Liver (tissue), 9 donors: ENCODE measurements around the gene ARHGEF2. TPM values are rescaled to one million over a fixed set of nuclear protein-coding genes. Genes with fewer than 3 reads are reported as not detected.

ENCODE experiments used
- DNase-seq: peaks from one replicate; pipeline ENCODE4 v3.0.0-alpha.2; 2017; ENCODE audit warnings: low spot score
- H3K27ac ChIP-seq, 2 donors: one replicate each; pipeline ENCODE4 v1.7.0; 2013; ENCODE audit warnings: inconsistent platforms in 2 of 2, low read length in 2 of 2, control low read depth in 1 of 2, low read depth in 1 of 2, mild to moderate bottlenecking in 1 of 2
- H3K27me3 ChIP-seq, 4 donors: one replicate each; pipeline versions ENCODE4 v1.6.1 to v1.7.0; 2013; ENCODE audit warnings: low read length in 3 of 4, inconsistent platforms in 1 of 4, mild to moderate bottlenecking in 1 of 4, moderate library complexity in 1 of 4; ENCODE audit not compliant: control insufficient read depth in 4 of 4, insufficient read depth in 4 of 4
- H3K36me3 ChIP-seq, 4 donors: one replicate each; pipeline versions ENCODE4 v1.6.1 to v1.7.0; 2013; ENCODE audit warnings: low read length in 3 of 4, mild to moderate bottlenecking in 3 of 4, low read depth in 1 of 4, moderate library complexity in 1 of 4; ENCODE audit not compliant: control insufficient read depth in 4 of 4, insufficient read depth in 3 of 4
- H3K4me1 ChIP-seq, 4 donors: one replicate each; pipeline versions ENCODE4 v1.6.1 to v1.7.0; 2013; ENCODE audit warnings: low read length in 3 of 4, mild to moderate bottlenecking in 3 of 4, moderate library complexity in 1 of 4; ENCODE audit not compliant: control insufficient read depth in 4 of 4, insufficient read depth in 4 of 4
- H3K4me3 ChIP-seq, 3 donors: one replicate each; pipeline versions ENCODE4 v1.6.1 to v1.7.0; 2013; ENCODE audit warnings: low read length in 3 of 3, control low read depth in 1 of 3, low read depth in 1 of 3, mild to moderate bottlenecking in 1 of 3
- H3K9ac ChIP-seq, 2 donors: one replicate each; pipeline ENCODE4 v1.7.0; 2013; ENCODE audit warnings: low read length in 2 of 2, mild to moderate bottlenecking in 2 of 2, moderate library complexity in 2 of 2, control low read depth in 1 of 2, low read depth in 1 of 2
- H3K9me3 ChIP-seq, 4 donors: one replicate each; pipeline versions ENCODE4 v1.6.1 to v1.7.0; 2013; ENCODE audit warnings: low read length in 3 of 4; ENCODE audit not compliant: control insufficient read depth in 4 of 4
- CTCF ChIP-seq: fragments of 150-350 bp; IDR thresholded peaks from 2 replicates; pipeline ENCODE4 v1.5.1; 2017; ENCODE audit warnings: improper control_type of control experiment, low read depth, low read length; ENCODE audit not compliant: missing input control
- EGR1 ChIP-seq, 2 donors: IDR thresholded peaks; 2 replicates each; pipeline ENCODE4 v1.6.1; 2016 to 2018; ENCODE audit warnings: antibody characterized with exemption in 2 of 2, low read depth in 2 of 2
- FOXA1 ChIP-seq: IDR thresholded peaks from 2 replicates; pipeline ENCODE4 v1.6.1; 2016; ENCODE audit warnings: antibody characterized with exemption
- FOXA2 ChIP-seq: IDR thresholded peaks from 2 replicates; pipeline ENCODE4 v1.6.1; 2016; ENCODE audit warnings: antibody characterized with exemption
- GABPA ChIP-seq, 2 donors: IDR thresholded peaks in 1 of 2; conservative IDR thresholded peaks in 1 of 2; 2 replicates each; pipeline ENCODE4 v1.6.1; 2016; ENCODE audit warnings: antibody characterized with exemption in 2 of 2, mild to moderate bottlenecking in 1 of 2, moderate library complexity in 1 of 2
- HNF4A ChIP-seq, 2 donors: conservative IDR thresholded peaks; 2 replicates each; pipeline ENCODE4 v1.6.1; 2016; ENCODE audit warnings: antibody characterized with exemption in 2 of 2, mild to moderate bottlenecking in 2 of 2
- HNF4G ChIP-seq: IDR thresholded peaks from 2 replicates; pipeline ENCODE4 v1.6.1; 2016; ENCODE audit warnings: antibody characterized with exemption
- JUND ChIP-seq, 2 donors: IDR thresholded peaks; 2 replicates each; pipeline ENCODE4 v1.6.1; 2016; ENCODE audit warnings: antibody characterized with exemption in 2 of 2
- NR2F2 ChIP-seq: IDR thresholded peaks from 2 replicates; pipeline ENCODE4 v1.6.1; 2016; ENCODE audit warnings: antibody characterized with exemption
- RAD21 ChIP-seq, 2 donors: IDR thresholded peaks; 2 replicates each; pipeline ENCODE4 v1.6.1; 2016; ENCODE audit warnings: antibody characterized with exemption in 2 of 2, mild to moderate bottlenecking in 2 of 2
- RXRA ChIP-seq, 2 donors: IDR thresholded peaks; 2 replicates each; pipeline ENCODE4 v1.6.1; 2017 to 2018; ENCODE audit warnings: antibody characterized with exemption in 2 of 2, mild to moderate bottlenecking in 1 of 2
- SP1 ChIP-seq: IDR thresholded peaks from 2 replicates; pipeline ENCODE4 v1.6.1; 2018; ENCODE audit warnings: antibody characterized with exemption, mild to moderate bottlenecking
- TAF1 ChIP-seq: conservative IDR thresholded peaks from 2 replicates; pipeline ENCODE4 v1.6.1; 2016; ENCODE audit warnings: antibody characterized with exemption, mild to moderate bottlenecking
- YY1 ChIP-seq: IDR thresholded peaks from 2 replicates; pipeline ENCODE4 v1.6.1; 2016; ENCODE audit warnings: antibody characterized with exemption, mild to moderate bottlenecking
- ZBTB33 ChIP-seq: IDR thresholded peaks from 2 replicates; pipeline ENCODE4 v1.6.1; 2016; ENCODE audit warnings: antibody characterized with exemption
- WGBS: extraction: QIAGEN DNeasy Blood & Tissue Kit; methylation state at CpG from one replicate; pipeline ENCODE4 v1.1.7; 2013; 5-methylcytosine and 5-hydroxymethylcytosine counted together
- polyA plus RNA-seq, 2 donors: library from polyadenylated mRNA; stranded (reverse) in 1 of 2; unstranded in 1 of 2; fragments of 200-250 nt in 1 of 2; fragments of >200 nt in 1 of 2; fragmentation: Nextera tagmentation in 1 of 2; extraction: Ambion mirVana in 1 of 2; gene quantifications; one replicate each; pipeline versions ENCODE4 v1.2.1 to v1.2.3, GENCODE V29; 2013 to 2015
- total RNA-seq, 2 donors: library from RNA; depleted of rRNA; stranded (reverse); fragments of >200 nt; gene quantifications; one replicate each; pipeline ENCODE4 v1.2.3, GENCODE V29; 2014
- TF ChIP-seq, protein P1 (sequence below): IDR thresholded peaks from 2 replicates; pipeline ENCODE4 v1.6.1; 2016; ENCODE audit warnings: antibody characterized with exemption, mild to moderate bottlenecking
- TF ChIP-seq, protein P2 (sequence below): IDR thresholded peaks from 2 replicates; pipeline ENCODE4 v1.6.1; 2016; ENCODE audit warnings: antibody characterized with exemption
- TF ChIP-seq, protein P3 (sequence below): IDR thresholded peaks from 2 replicates; pipeline ENCODE4 v1.6.1; 2016; ENCODE audit warnings: antibody characterized with exemption
- donor health status: healthy.
- donor health status: healthy.
- donor health status: healthy.
- donor health status: healthy.
- donor health status: healthy.

ARHGEF2 gene
- total and polyA plus RNA-seq, 4 donors = 3.2 to 59.1 (median 10.3) TPM

DNA sequence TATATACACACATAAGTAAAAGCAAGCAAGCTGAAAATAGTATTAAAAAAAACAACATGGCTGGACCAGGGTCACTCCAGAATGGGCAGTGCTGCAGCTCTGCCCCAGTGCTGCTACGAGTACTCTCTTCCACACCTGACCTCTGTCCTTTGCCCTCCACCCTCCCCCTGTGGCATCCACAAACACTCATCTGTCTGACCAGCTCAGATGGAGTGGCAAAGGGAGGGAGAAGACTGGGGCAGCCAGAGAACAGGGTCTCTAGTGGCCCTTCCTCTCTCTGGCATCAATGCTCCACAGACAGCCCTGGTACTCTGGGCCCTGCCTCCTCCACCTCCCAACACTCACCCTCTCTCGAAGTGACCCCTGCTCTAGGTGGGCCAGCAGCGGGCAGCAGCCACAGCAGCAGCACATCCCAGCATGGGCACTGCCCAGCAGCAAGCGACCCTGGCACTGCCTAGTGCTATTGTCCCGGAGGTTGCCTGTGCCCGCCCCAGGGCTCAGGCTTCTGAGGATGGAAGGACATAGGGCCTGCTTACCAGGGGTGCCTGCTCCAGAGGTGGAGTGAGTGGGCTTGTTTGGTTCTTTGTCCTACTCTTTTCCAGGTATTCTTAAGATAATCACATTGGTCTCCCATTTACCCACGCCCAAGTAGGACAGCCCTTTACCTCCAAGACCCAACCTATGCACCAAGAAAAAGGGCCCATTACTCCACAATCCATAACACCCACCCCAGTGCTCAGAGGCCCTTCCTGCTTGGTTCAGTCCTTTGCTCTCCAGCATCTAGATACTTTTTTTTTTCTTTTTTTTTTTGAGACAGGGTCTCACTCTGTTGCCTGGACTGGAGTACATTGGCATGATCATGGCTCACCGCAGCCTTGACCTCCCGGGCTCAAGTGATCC, 6.2 kb downstream of the ARHGEF2 start:
- Histone ChIP-seq H3K27ac (peak overlapping the region in 1 of 2 donors; percentile 40), H3K4me3 (no peak overlapping the region), H3K36me3 (peaks cover 0 to 2% (median 0%) of the 10 kb centered on the region in 4 donors), H3K9me3 (no peaks in the 10 kb centered on the region), H3K9ac (no peak overlapping the region), H3K27me3 (no peaks in the 10 kb centered on the region), H3K4me1 (peaks cover 12 to 47% (median 26%) of the 10 kb centered on the region in 4 donors)
- WGBS = 77% methylated on average over 9 of the region's 9 CpGs
- no peak for DNase-seq
- TF ChIP-seq SP1 (peak; percentile 40), CTCF (no peak), RAD21 (IDR thresholded peaks at IDR 0.05) (no peak), HNF4A (conservative IDR thresholded peaks at IDR 0.05) (peak; percentile 61 to 69), FOXA2 (no peak), RXRA (IDR thresholded peaks at IDR 0.05) (peak in 1 of 2 donors; percentile 17), ZBTB33 (no peak), HNF4G (no peak), FOXA1 (no peak), TAF1 (no peak), GABPA (IDR thresholded peaks at IDR 0.05 in 1 of 2, conservative IDR thresholded peaks at IDR 0.05 in 1 of 2) (no peak), EGR1 (IDR thresholded peaks at IDR 0.05; ENCODE audit: low read depth in 2 of 2) (no peak), NR2F2 (no peak), JUND (IDR thresholded peaks at IDR 0.05) (no peak), YY1 (peak; percentile 10)
- TF ChIP-seq, protein P1, sequence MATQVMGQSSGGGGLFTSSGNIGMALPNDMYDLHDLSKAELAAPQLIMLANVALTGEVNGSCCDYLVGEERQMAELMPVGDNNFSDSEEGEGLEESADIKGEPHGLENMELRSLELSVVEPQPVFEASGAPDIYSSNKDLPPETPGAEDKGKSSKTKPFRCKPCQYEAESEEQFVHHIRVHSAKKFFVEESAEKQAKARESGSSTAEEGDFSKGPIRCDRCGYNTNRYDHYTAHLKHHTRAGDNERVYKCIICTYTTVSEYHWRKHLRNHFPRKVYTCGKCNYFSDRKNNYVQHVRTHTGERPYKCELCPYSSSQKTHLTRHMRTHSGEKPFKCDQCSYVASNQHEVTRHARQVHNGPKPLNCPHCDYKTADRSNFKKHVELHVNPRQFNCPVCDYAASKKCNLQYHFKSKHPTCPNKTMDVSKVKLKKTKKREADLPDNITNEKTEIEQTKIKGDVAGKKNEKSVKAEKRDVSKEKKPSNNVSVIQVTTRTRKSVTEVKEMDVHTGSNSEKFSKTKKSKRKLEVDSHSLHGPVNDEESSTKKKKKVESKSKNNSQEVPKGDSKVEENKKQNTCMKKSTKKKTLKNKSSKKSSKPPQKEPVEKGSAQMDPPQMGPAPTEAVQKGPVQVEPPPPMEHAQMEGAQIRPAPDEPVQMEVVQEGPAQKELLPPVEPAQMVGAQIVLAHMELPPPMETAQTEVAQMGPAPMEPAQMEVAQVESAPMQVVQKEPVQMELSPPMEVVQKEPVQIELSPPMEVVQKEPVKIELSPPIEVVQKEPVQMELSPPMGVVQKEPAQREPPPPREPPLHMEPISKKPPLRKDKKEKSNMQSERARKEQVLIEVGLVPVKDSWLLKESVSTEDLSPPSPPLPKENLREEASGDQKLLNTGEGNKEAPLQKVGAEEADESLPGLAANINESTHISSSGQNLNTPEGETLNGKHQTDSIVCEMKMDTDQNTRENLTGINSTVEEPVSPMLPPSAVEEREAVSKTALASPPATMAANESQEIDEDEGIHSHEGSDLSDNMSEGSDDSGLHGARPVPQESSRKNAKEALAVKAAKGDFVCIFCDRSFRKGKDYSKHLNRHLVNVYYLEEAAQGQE = no peak
- TF ChIP-seq, protein P2, sequence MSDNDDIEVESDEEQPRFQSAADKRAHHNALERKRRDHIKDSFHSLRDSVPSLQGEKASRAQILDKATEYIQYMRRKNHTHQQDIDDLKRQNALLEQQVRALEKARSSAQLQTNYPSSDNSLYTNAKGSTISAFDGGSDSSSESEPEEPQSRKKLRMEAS = no peak
- TF ChIP-seq, protein P3, sequence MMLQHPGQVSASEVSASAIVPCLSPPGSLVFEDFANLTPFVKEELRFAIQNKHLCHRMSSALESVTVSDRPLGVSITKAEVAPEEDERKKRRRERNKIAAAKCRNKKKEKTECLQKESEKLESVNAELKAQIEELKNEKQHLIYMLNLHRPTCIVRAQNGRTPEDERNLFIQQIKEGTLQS = no peak
